Neural progenitor cell (in vitro differentiated cells): ENCODE data around the gene ZFP2.

Source experiments
- CTCF ChIP-seq: fragments of 200-600 bp; sonication (generic); IDR thresholded peaks from 2 replicates; pipeline ENCODE4 v1.5.1; 2017; ENCODE audit warnings: antibody characterized with exemption, mild to moderate bottlenecking
- EZH2 ChIP-seq: fragments of 200-600 bp; sonication (generic); IDR thresholded peaks from 2 replicates; pipeline ENCODE4 v1.6.1; 2017; ENCODE audit warnings: antibody characterized with exemption, mild to moderate bottlenecking, moderate library complexity
- EZH2phosphoT487 ChIP-seq: fragments of 200-600 bp; sonication (generic); IDR thresholded peaks from 2 replicates; pipeline ENCODE4 v1.6.1; 2017; ENCODE audit warnings: antibody characterized with exemption

GRCh38 chr5:178931846-178932760 is 36.4 kb downstream of the ZFP2 start:
- no peak for TF ChIP-seq CTCF
- no peak for TF ChIP-seq EZH2
- no peak for TF ChIP-seq EZH2phosphoT487
